Glomerular visceral epithelial cell (primary cell): ENCODE measurements around the gene GRK5.
A peak's percentile ranks its signal among the peaks of the same experiment; 100 is the strongest.

Source experiments
- DNase-seq: peaks from one replicate; pipeline ENCODE4 v3.0.0-alpha.2; 2016; ENCODE audit errors: extremely low spot score

The GRK5 gene

GRCh38 chr10:119316002-119316358 lies 108.6 kb downstream of the GRK5 start:
- no peak for DNase-seq

GRCh38 chr10:119316729-119317097 lies 109.3 kb downstream of the GRK5 start:
- peak; percentile 72 for DNase-seq

- DNase-seq: no peak
Observed at GRCh38 chr10:119318411-119319160, 111.2 kb downstream of the GRK5 start.

GRCh38 chr10:119319161-119319919 lies 112.0 kb downstream of the GRK5 start:
- DNase-seq: peak; percentile 67

- no peak for DNase-seq
Observed at GRCh38 chr10:119319920-119320258, 112.5 kb downstream of the GRK5 start.

- no peak for DNase-seq
Observed at GRCh38 chr10:119320981-119321380, 113.6 kb downstream of the GRK5 start.

GRCh38 chr10:119323085-119324016 lies 116.0 kb downstream of the GRK5 start:
- DNase-seq: no peak

GRCh38 chr10:119325131-119325530 lies 117.8 kb downstream of the GRK5 start:
- no peak for DNase-seq

- no peak for DNase-seq
Observed at GRCh38 chr10:119326167-119326566, 118.8 kb downstream of the GRK5 start.

- DNase-seq: no peak
Observed at GRCh38 chr10:119327096-119327745, 119.8 kb downstream of the GRK5 start.

GRCh38 chr10:119328223-119328622 lies 120.9 kb downstream of the GRK5 start:
- no peak for DNase-seq

- DNase-seq: no peak
Observed at GRCh38 chr10:119330342-119330741, 123.0 kb downstream of the GRK5 start.

GRCh38 chr10:119331061-119331460 lies 123.7 kb downstream of the GRK5 start:
- DNase-seq: no peak

- peak; percentile 58 for DNase-seq
Observed at GRCh38 chr10:119333146-119333792, 125.9 kb downstream of the GRK5 start.

GRCh38 chr10:119335671-119336353 lies 128.4 kb downstream of the GRK5 start:
- DNase-seq: no peak

GRCh38 chr10:119336599-119336998 lies 129.2 kb downstream of the GRK5 start:
- DNase-seq: no peak

- no peak for DNase-seq
Observed at GRCh38 chr10:119337223-119337622, 129.9 kb downstream of the GRK5 start.

- peak; percentile 45 for DNase-seq
Observed at GRCh38 chr10:119337796-119338432, 130.5 kb downstream of the GRK5 start.

GRCh38 chr10:119339109-119339508 lies 131.7 kb downstream of the GRK5 start:
- no peak for DNase-seq

- DNase-seq: no peak
Observed at GRCh38 chr10:119340893-119341458, 133.6 kb downstream of the GRK5 start.
